Measurements from ENCODE around the gene CCSER1.

GRCh38 chr4:90220459-90220858 lies 93.3 kb downstream of the CCSER1 start:
- TF ChIP-seq CTCF (conservative IDR thresholded peaks at IDR 0.05; ENCODE audit: low read length) (no peak), EZH2phosphoT487 (IDR thresholded peaks at IDR 0.05; ENCODE audit: borderline replicate concordance, low read depth, low read length) (no peak)
